Transverse colon (tissue), 4 donors: ENCODE data around the gene PHOX2B. TPM values are rescaled to one million over a fixed set of nuclear protein-coding genes. Genes with fewer than 3 reads are reported as not detected.

Experiments
- DNase-seq: peaks from one replicate; pipeline ENCODE4 v3.0.0-alpha.2; 2019
- H3K27ac ChIP-seq, 4 donors: fragments of 200-600 bp; sonication (generic); 2 replicates each; pipeline ENCODE4 v1.5.1; 2016 to 2018; ENCODE audit warnings: inconsistent platforms in 4 of 4
- H3K27me3 ChIP-seq: fragments of 200-600 bp; sonication (generic); 2 replicates; pipeline ENCODE4 v1.5.1; 2017; ENCODE audit warnings: inconsistent platforms
- H3K36me3 ChIP-seq, 4 donors: fragments of 200-600 bp; sonication (generic); 2 replicates each; pipeline ENCODE4 v1.5.1; 2017 to 2019; ENCODE audit warnings: inconsistent platforms in 4 of 4
- H3K4me1 ChIP-seq, 4 donors: fragments of 200-600 bp; sonication (generic); 2 replicates each; pipeline ENCODE4 v1.5.1; 2017 to 2020; ENCODE audit warnings: inconsistent platforms in 4 of 4
- H3K4me3 ChIP-seq, 4 donors: fragments of 200-600 bp; sonication (generic); 1 replicate in 1 of 4; 2 replicates in 3 of 4; pipeline versions ENCODE4 v1.5.1 to v1.6.1; 2017 to 2019; ENCODE audit warnings: inconsistent platforms in 4 of 4
- H3K9me3 ChIP-seq, 2 donors: fragments of 200-600 bp; sonication (generic); 2 replicates each; pipeline ENCODE4 v1.5.1; 2017 to 2019; ENCODE audit warnings: inconsistent platforms in 2 of 2
- EP300 ChIP-seq: sonication (generic); formaldehyde crosslinking; IDR thresholded peaks from one replicate; pipeline ENCODE4 v1.6.1; 2017; ENCODE audit warnings: antibody characterized with exemption, low read depth
- POLR2A ChIP-seq: fragments of 450-650 bp; IDR thresholded peaks from one replicate; pipeline ENCODE4 v1.6.1; 2016; ENCODE audit warnings: antibody characterized with exemption, mild to moderate bottlenecking, moderate library complexity
- POLR2AphosphoS5 ChIP-seq, 3 donors: sonication (generic); formaldehyde crosslinking; IDR thresholded peaks; one replicate each; pipeline ENCODE4 v1.6.1; 2016; ENCODE audit warnings: antibody characterized with exemption in 3 of 3
- WGBS, 2 donors: methylation state at CpG; one replicate each; pipeline ENCODE4 v1.1.5; 2018; ENCODE audit warnings: low coverage in 1 of 2; 5-methylcytosine and 5-hydroxymethylcytosine counted together
- in situ Hi-C, 4 donors: fragments of 200-750 bp; cut with MboI; loops; one replicate each; pipeline versions ENCODE4 v1.15.0 to v1.15.1; 2017; ENCODE audit warnings: low sequenced_read_pairs in 3 of 4, low pct_ligation_motif_present in 1 of 4, low pct_unique_long_range_greater_than_20kb in 1 of 4
- intact Hi-C: fragments of 100-400 bp; cut with DNase I; formaldehyde crosslinking; loops from one replicate; pipeline ENCODE4 v1.15.1; 2023; ENCODE audit warnings: low total_unique reads
- total RNA-seq, 4 donors: library from RNA; depleted of rRNA; stranded (reverse); fragments of >200 nt; gene quantifications; one replicate each; pipeline ENCODE4 v1.1.0, GENCODE V29; 2016
- TF ChIP-seq, protein P1 (sequence below), 5 experiments: fragments of 200-600 bp in 3 of 5; fragments of 450-650 bp in 2 of 5; sonication (generic) in 3 of 5; IDR thresholded peaks; 1 replicate in 2 of 5; 2 replicates in 3 of 5; pipeline ENCODE4 v1.5.1; 2016 to 2017; ENCODE audit warnings: antibody characterized with exemption in 5 of 5, inconsistent platforms in 3 of 5, mild to moderate bottlenecking in 2 of 5, moderate library complexity in 1 of 5

PHOX2B gene
- total RNA-seq, result 1 to 10 TPM in 2 of 4 donors, under 1 TPM in 2; 0.27 to 4.4 (median 1.1) TPM

DNA sequence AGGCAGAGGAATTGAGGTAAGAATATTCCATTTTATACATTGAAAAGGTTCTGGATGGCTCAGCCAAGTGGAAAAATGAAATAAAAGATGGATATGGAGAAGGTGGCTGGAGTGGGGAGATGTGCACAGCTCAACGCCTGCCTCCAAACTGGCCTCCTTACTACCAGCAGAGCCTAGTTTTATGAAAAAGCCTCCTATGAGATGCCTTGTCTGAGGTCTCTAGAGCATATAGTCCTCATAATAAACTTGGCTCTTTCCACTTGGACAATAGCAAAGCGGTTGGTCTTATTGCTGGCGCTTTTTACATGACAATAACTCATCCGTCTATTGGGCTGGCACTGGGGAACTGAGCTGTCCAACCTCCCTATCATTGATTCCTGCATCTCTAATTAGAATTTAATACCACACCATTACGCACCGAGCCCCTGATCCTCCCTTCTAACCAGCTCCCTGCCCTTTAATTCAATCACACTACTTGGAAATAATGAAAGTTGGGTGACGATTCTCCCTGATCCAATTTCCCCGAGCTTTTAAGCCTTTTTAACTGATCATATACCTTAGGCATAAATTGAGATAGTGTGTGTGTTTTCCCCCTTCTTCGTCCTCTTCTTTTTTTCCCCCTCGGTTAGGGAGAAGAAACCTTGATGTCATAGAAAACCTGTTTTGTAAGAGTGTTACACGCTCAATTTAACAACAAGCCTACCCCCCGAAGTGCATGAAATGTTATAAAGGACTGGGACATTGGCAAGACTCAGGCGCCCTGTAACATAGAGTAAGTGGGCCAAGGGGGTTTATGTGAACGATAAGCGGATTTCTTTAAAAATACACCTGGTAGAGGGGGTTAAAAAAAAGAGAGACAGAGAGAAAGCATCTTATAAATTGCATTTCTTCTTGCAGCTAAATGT lies at the start of gene PHOX2B:
PHOX2B (minus strand) TSS at position 155 of the 905 bp plus-strand sequence; CDS start at position 40, 115 bp downstream.
- peaks cover 0 to 6% (median 2%) of the 10 kb centered on the region in 4 donors for H3K4me1 ChIP-seq
- in situ Hi-C loops, result no loop called here
- WGBS, 2 donors, result 14 to 15% methylated on average over 11 to 15 of the region's 15 CpGs
- no peaks in the 10 kb centered on the region for H3K9me3 ChIP-seq
- H3K4me3 ChIP-seq, result no peak within 1 kb of the TSS
- no peak for DNase-seq
- intact Hi-C loops, result no loop called here
- H3K27ac ChIP-seq, result no peak within 1 kb of the TSS
- H3K36me3 ChIP-seq, result no peaks in the 10 kb centered on the region
- H3K27me3 ChIP-seq, result peaks cover 99% of the 10 kb centered on the region
- TF ChIP-seq EP300 (no peak), POLR2AphosphoS5 (IDR thresholded peaks at IDR 0.05) (no peak), POLR2A (no peak)
- TF ChIP-seq, protein P1, sequence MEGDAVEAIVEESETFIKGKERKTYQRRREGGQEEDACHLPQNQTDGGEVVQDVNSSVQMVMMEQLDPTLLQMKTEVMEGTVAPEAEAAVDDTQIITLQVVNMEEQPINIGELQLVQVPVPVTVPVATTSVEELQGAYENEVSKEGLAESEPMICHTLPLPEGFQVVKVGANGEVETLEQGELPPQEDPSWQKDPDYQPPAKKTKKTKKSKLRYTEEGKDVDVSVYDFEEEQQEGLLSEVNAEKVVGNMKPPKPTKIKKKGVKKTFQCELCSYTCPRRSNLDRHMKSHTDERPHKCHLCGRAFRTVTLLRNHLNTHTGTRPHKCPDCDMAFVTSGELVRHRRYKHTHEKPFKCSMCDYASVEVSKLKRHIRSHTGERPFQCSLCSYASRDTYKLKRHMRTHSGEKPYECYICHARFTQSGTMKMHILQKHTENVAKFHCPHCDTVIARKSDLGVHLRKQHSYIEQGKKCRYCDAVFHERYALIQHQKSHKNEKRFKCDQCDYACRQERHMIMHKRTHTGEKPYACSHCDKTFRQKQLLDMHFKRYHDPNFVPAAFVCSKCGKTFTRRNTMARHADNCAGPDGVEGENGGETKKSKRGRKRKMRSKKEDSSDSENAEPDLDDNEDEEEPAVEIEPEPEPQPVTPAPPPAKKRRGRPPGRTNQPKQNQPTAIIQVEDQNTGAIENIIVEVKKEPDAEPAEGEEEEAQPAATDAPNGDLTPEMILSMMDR (IDR thresholded peaks at IDR 0.05), result no peak

DNA sequence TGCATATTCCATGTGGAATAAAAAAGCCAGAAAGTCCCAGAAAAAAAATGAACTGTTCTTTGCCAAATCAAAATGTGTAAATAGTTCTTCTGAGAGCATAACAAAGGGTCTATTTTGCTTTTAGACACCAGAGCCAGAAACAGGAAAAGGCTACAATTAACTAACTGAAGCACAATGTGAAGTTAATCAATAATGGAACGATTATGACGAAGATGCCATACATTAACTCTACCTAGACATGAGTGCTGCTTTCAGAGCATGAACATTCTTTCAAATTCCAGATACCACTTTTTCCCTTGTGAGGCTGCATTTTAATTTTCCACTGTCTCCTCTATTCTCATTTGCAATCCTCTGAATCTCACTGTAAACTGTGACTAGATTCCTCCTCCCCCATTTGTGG lies 48.7 kb upstream of the PHOX2B start:
- TF ChIP-seq POLR2AphosphoS5 (IDR thresholded peaks at IDR 0.05), result no peak
- TF ChIP-seq, protein P1 (IDR thresholded peaks at IDR 0.05), result no peak
- no peak for TF ChIP-seq EP300
- no peak for TF ChIP-seq POLR2A
- DNase-seq, result no peak
- H3K4me3 ChIP-seq, result no peak overlapping the region
- in situ Hi-C loops, result no loop called here
- no peaks in the 10 kb centered on the region for H3K36me3 ChIP-seq
- H3K9me3 ChIP-seq, result no peaks in the 10 kb centered on the region
- intact Hi-C loops, result no loop called here
- 47 to 48% methylated on average over 2 of the region's 2 CpGs for WGBS, 2 donors
- no peaks in the 10 kb centered on the region for H3K27me3 ChIP-seq
- H3K27ac ChIP-seq, result no peak overlapping the region
- no peaks in the 10 kb centered on the region for H3K4me1 ChIP-seq

GRCh38 chr4:41796545-41797210 lies 48.2 kb upstream of the PHOX2B start:
- no peak overlapping the region for H3K4me3 ChIP-seq
- H3K27ac ChIP-seq, result no peak overlapping the region
- intact Hi-C loops (no loop called here), in situ Hi-C loops (no loop called here)
- H3K9me3 ChIP-seq, result no peaks in the 10 kb centered on the region
- TF ChIP-seq POLR2AphosphoS5 (IDR thresholded peaks at IDR 0.05) (no peak), POLR2A (no peak), EP300 (no peak)
- TF ChIP-seq, protein P1 (IDR thresholded peaks at IDR 0.05), result no peak
- H3K36me3 ChIP-seq, result no peaks in the 10 kb centered on the region
- no peak for DNase-seq
- WGBS, 2 donors, result 19 to 20% methylated on average over 1 to 8 of the region's 8 CpGs
- H3K4me1 ChIP-seq, result no peaks in the 10 kb centered on the region
- no peaks in the 10 kb centered on the region for H3K27me3 ChIP-seq

- Histone ChIP-seq H3K36me3 (no peaks in the 10 kb centered on the region), H3K4me3 (no peak overlapping the region), H3K9me3 (no peaks in the 10 kb centered on the region), H3K27ac (no peak overlapping the region), H3K4me1 (no peaks in the 10 kb centered on the region), H3K27me3 (no peaks in the 10 kb centered on the region)
- DNase-seq, result no peak
- WGBS, 2 donors, result 50 to 57% methylated on average over 2 of the region's 2 CpGs
- in situ Hi-C loops, result no loop called here
- intact Hi-C loops, result no loop called here
- TF ChIP-seq EP300 (no peak), POLR2A (no peak), POLR2AphosphoS5 (IDR thresholded peaks at IDR 0.05) (no peak)
- TF ChIP-seq, protein P1 (IDR thresholded peaks at IDR 0.05), result no peak
These were observed 47.4 kb upstream of the PHOX2B start for GRCh38 chr4:41795796-41796385.
